D721Med (cell line): ENCODE data around the gene ISM1.

Source experiments
- DNase-seq: peaks from one replicate; pipeline ENCODE4 v3.0.0; 2011; ENCODE audit warnings: low spot score; ENCODE audit not compliant: insufficient read length
- FAIRE-seq: peaks from 2 replicates; lab custom pipeline; 2011; peaks lifted over from hg19 to GRCh38; lab: Jason Lieb, UNC
- CTCF ChIP-seq: IDR thresholded peaks from 2 replicates; pipeline ENCODE4 v1.5.1; 2012; ENCODE audit warnings: mild to moderate bottlenecking, control low read depth; ENCODE audit not compliant: insufficient read depth; ENCODE audit errors: missing control alignments

ISM1 gene

DNA sequence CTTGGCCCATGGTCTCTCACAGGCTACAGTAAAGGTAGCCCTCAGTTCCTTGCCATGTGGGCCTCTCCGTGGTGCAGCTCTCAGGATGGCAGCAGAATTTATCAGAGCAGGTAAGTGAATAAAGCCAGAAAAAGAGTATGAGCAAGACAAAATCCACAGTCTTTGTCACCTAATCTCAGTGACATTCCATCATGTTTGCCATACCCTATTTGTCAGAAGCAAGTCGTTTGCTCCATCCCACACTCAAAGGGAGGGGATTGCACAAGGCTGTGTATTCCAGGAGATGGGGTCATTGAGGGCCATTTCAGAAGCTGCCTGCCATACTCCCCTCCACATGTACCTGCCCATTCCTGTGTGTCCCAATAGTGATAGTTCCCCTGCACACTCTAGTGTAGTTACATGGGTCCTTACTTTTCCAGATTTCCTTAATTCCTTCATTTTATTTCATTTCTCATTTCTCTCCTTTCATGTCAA lies 24.2 kb downstream of the ISM1 start:
- DNase-seq (no peak), FAIRE-seq (no peak)
- TF ChIP-seq CTCF = no peak

DNA sequence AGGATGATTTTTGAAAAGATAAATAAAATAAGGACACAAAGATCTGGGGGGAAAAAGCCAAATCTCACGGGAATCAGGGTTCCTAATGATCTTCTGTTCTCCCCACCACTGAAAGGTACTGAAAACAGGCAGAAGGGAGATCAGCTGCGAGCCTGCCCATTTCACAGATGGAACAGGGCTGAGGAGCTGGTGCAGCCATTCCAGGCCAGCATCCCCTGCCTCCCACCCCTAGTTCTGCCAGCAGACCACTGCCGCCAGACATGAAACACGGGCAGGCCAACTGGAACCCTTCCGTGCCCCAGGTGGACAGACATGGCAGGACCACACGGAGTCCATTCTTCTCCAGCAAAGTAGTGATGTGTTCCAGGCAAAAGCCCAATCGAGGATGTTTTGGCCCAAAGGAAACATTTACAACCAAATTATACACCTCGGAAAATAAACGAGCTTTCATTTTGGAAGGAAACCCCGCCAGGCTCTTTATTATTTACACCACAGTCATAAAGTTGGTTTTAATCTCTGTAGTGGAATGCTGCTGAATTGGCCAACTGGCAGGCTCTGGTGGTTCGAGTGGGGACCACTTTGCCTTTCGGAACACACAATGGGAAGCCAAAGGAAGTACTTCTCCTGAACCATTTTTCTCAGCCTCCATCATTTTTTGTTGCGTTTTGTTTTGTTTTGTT lies 28.2 kb downstream of the ISM1 start:
- FAIRE-seq (no peak), DNase-seq (no peak)
- TF ChIP-seq CTCF = no peak

DNA sequence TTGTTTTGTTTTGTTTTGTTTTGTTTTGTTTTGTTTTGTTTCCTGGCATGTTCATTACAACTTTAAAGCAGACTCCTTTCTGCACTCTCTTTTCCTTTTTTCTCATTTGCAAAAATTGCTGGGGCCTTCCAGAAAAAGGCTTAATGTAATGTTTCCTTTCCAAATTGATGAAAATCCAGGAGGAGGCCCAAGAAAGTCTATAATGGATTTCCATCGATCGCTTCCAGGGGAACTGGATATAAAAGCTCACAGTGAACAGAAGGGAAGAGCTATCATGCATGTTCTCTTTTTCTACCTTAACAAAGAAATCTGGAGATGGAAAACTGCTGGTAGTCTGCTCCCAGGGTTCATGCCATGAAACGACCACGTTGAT lies 28.7 kb downstream of the ISM1 start:
- DNase-seq (no peak), FAIRE-seq (no peak)
- TF ChIP-seq CTCF = no peak

GRCh38 chr20:13250251-13250650 lies 29.2 kb downstream of the ISM1 start:
- DNase-seq = no peak
- FAIRE-seq = no peak
- no peak for TF ChIP-seq CTCF

DNA sequence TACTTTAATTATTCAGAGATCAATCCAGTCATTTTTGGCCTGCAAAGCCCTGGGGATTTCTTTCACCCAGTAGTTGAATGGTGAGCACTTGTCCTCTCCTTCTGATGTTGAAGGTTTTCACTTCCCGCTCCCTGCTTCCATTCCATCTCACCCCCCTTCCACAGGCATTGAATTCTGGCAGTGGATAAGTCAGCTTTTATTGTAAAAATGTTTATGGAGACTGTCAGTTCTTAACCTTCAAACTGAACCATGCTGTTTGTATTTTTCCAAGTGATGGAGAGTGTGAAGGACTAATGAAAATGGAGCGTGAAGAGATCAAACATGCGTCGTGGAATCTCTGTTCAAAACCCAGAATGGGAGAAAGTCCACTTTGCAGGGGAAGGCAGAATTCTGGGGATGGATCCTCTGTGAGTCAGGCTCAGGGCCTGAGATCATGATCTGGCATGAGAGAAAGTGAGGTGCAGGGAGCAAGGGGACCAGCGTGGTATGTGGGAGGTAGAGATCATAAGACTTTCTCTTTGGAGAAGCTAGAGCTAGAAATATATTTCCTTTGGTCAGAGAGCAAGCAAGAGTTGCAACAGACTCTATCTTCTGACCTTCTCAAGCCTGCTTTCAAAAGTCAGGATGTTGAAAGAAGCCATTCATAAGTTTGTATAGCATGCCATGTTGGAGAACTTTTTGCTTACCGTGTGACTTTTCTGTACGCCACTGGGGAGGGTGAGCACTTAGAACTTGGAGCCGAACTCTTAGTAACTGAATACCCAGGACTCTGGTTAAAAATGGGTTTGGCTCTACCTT lies 30.2 kb downstream of the ISM1 start:
- no peak for FAIRE-seq
- TF ChIP-seq CTCF = no peak
- no peak for DNase-seq

DNA sequence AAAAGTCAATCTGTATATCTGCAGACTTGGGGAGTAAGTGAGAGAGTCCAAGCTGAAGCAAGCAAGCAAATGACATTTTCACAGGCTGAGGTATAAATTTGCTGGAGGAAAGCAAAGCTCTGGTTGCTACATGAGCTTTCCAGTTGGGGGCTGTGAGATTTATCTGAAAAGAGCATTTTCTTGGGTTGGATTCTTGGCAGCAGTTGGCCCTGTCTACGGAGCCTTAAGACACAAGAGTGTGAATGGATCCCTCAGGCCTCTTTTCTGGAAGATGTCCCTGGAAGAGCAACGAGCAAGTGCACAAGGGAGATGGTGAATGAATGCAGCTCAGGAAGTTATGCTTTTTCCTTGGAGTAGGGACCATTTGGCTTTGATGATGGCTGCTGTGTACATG lies 30.8 kb downstream of the ISM1 start:
- DNase-seq = no peak
- TF ChIP-seq CTCF = no peak
- no peak for FAIRE-seq

DNA sequence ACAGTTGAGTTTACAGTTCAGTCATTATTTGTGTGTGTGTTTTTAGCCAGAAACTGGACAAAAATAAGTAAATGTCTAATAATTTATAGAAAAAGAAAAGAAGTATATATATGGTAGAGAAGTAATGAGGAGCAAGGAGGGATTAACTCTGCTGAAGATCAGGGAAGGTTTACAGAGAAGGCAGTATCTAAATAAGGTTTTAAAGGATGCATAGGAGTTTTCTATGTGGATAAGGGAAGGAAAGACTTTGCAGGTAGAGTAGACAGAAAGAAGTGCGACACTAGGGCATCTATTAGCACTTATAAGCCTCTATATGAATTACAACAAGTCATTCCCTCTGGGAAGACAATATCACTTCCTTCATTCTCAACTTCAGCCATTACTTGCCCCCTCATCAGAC lies 34.3 kb downstream of the ISM1 start:
- no peak for FAIRE-seq
- no peak for TF ChIP-seq CTCF
- DNase-seq = no peak
